Putamen (tissue), 1 donor: ENCODE results near the gene DEFB131B.
A peak's percentile ranks its signal among the peaks of the same experiment; 100 is the strongest.
"Not testable (repeated sequence)": the region's sequence is repeated elsewhere in the genome, so short reads cannot be mapped to it uniquely, and the experiment has no call there.

ENCODE experiments used
- DNase-seq: peaks from one replicate; pipeline ENCODE4 v3.0.0-alpha.2; 2016; ENCODE audit warnings: low spot score

The DEFB131B gene, protein sequence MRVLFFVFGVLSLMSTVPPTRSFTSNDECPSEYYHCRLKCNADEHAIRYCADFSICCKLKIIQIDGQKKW

DNA sequence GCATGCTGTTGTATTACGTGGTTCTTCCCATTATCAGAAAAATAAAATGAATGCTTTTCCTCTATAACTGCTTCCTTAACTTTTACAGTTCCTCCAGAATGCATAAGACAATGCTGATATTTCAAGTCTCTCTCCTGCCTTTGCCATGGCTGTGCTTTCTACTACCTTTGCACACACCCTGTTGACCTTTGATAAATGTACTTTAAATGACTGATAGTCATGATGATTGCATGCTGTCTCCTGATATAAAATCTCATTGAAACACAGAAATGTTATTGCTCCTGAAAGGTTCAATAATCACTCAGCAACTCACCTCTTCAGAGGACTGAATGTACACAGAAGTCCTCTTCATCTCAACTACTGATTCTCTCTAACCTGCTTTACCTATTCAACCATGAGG is at the start of gene DEFB131B:
TSS of gene DEFB131B (plus strand) at position 395 of the 400 bp plus-strand sequence. CDS start at position 395, 0 bp downstream.
- not testable (repeated sequence) for DNase-seq

- DNase-seq: not testable (repeated sequence)
These were observed 49.0 kb upstream of the DEFB131B start for GRCh38 chr11:71829247-71829646.

GRCh38 chr11:71829686-71830085 is 48.6 kb upstream of the DEFB131B start:
- not testable (repeated sequence) for DNase-seq

DNA sequence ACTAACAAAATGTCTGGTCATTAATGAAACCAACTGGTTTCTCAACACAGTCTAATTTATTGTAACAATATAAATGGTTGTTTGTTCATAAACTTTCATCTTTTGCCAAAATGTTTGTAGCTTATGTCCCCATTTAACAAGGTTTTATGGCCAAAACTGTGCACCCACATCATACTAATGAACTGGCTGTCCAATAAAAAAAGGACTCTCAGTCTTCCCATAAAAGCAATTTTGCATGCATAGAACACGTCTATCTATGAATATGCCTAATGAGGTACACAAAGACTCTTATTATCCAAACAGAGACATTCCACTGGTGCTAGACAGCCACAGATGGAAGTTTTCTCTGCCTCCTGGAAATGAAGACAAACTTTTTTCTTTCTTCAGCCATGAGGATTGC is 45.4 kb upstream of the DEFB131B start, which contains the start of gene DEFB108B:
TSS of gene DEFB108B (plus strand) at position 390 of the 400 bp plus-strand sequence. CDS start at position 390, 0 bp downstream.
- DNase-seq: not testable (repeated sequence)

- not testable (repeated sequence) for DNase-seq
These were observed 35.5 kb upstream of the DEFB131B start for GRCh38 chr11:71842720-71843119.

DNA sequence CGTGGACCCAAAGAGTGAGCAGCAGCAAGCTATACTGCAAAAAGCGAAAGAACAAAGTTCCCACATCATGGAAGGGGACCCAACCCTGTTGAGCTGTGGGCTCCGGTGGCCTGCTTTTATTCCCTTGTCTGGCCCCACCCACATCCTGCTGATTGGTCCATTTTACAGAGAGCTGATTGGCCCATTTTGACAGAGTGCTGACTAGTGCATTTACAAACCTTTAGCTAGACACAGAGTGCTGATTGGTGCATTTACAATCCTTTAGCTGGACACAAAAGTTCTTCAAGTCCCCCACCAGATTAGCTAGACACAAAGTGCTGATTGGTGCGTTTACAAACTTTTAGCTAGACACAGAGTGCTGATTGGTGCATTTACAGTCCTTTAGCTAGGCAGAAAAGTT is 34.9 kb upstream of the DEFB131B start:
- DNase-seq: not testable (repeated sequence)

GRCh38 chr11:71843858-71844257 is 34.4 kb upstream of the DEFB131B start:
- DNase-seq: no peak

DNA sequence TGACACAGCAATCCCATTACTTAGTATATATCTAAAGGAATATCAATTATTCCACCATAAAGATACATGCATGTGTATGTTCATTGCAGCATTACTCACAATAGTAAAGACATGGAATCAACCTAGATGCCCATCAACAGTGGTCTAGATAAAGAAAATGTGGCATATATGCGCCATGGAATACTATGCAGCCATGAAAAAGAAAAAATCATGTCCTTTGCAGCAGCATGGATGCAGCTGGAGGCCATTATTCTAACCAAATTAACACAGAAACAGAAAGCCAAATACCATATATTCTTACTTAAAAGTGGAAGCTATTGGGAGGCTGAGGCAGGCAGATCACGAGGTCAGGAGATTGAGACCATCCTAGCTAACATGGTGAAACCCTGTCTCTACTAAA is 24.4 kb upstream of the DEFB131B start:
- DNase-seq: not testable (repeated sequence)

- DNase-seq: not testable (repeated sequence)
These were observed 22.4 kb upstream of the DEFB131B start for GRCh38 chr11:71855880-71856279.

- not testable (repeated sequence) for DNase-seq
These were observed 17.4 kb upstream of the DEFB131B start for GRCh38 chr11:71860835-71861234.

- DNase-seq: peak; percentile 1
These were observed 14.2 kb upstream of the DEFB131B start for GRCh38 chr11:71863978-71864627.

- not testable (repeated sequence) for DNase-seq
These were observed 11.0 kb upstream of the DEFB131B start for GRCh38 chr11:71867209-71867608.

GRCh38 chr11:71869931-71870330 is 8.3 kb upstream of the DEFB131B start:
- not testable (repeated sequence) for DNase-seq

- DNase-seq: not testable (repeated sequence)
These were observed 7.6 kb upstream of the DEFB131B start for GRCh38 chr11:71870661-71871060.

DNA sequence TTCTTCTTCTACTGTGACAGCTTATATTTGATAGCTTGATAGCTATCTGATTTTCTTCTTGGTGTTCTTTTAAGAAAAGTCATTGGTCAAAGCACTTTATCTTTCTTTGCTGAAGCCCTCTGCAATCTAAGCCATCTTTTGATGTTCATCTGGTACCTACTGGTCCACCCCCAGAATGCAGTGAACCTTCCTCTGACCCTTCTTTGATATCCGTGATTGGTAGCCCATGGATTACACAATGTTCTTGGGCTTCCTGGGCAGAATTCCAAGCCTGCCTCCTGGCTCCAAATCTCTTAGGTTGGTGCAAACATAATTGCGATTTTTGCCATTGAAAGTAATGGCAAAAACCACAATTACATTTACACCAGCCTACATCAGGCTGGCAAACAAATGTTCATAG is 2.0 kb upstream of the DEFB131B start:
- DNase-seq: not testable (repeated sequence)

DNA sequence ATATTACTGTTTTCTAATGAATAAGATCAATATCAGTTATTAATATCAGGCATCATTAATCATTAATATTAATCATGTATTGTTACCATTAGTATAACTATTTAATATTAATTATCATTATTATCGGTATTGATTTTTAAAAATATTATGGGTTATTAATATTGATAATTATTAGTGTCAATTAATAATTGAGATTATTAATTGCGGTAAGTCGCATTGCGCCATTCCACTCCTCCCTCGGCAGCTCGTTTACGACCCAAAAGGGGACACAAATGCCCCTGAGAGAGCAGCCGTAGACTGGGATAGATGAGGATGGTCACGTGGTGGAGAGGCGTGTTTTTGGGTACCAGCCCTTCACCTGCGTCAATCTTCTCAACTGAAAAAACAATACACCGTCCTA is 7.6 kb downstream of the DEFB131B start:
- DNase-seq: not testable (repeated sequence)

DNA sequence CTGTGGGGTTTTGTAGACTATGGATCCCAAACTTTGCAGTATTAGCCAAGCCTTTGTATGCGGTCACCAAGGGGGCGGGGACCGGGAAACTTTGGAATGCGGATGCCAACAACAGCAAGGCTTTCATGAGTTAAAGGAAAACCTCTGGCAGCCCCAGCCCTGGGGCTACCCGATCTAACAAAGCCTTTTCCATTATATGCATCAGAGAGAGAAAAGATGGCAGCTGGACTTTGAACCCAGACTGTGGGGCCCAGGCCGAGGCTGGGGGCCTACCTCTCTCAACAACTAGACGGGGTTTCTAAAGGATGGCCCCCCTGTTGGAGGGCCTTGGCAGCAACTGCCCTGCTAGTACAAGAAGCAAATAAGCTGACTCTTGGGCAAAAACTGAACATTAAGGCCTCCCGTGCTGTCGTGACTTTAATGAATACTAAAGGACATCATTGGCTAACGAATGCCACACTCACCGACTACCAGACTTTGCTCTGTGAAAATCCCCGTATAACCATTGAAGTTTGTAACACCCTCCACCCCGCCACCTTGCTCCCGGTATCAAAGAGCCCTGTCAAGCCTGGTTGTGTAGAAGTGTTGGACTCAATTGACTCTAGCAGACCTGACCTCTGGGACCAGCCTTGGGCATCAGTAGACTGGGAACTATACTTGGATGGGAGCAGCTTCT is 10.2 kb downstream of the DEFB131B start:
- not testable (repeated sequence) for DNase-seq

GRCh38 chr11:71889181-71889872 is 11.1 kb downstream of the DEFB131B start:
- not testable (repeated sequence) for DNase-seq

GRCh38 chr11:71895961-71896360 is 17.7 kb downstream of the DEFB131B start:
- DNase-seq: no peak

DNA sequence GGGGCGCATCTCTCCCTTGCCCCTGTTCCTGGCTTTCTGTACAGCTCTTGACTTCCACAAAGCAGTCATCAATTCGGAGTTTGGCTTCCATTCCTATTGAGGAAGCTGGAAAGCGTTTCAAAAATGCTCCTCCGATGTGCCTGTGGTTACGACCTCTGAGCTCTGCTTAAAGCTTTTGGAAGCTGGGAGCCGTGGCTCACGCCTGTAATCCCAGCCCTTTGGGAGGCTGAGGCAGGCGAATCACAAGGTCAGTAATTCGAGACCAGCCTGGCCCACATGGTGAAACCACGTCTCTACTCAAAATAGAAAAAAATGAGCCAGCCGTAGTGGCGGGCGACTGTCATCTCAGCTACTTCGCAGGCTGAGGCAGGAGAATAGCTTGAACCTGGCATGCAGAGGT is 22.9 kb downstream of the DEFB131B start:
- not testable (repeated sequence) for DNase-seq

DNA sequence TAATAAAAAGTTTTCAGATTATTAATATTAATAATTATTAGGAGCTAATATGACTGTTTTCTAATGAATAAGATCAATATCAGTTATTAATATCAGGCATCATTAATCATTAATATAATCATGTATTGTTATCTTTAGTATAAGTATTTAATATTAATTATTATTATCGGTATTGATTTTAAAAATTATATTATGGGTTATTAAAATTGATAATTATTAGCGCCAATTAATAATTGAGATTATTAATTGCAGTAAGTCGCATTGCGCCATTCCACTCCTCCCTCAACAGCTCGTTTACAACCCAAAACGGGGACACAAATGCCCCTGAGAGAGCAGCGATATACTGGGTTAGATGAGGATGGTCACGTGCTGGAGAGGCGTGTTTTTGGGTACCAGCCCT is 30.0 kb downstream of the DEFB131B start:
- DNase-seq: no peak

DNA sequence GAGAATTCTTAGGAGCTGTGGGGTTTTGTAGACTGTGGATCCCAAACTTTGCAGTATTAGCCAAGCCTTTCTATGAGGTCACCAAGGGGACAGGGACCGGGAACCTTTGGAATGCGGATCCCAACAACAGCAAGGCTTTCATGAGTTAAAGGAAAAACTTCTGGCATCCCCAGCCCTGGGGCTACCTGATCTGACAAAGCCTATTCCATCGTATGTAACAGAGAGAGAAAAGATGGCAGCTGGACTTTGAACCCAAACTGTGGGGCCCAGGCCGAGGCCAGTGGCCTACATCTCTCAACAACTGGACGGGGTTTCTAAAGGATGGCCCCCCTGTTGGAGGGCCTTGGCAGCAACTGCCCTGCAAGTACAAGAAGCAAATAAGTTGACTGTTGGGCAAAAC is 32.5 kb downstream of the DEFB131B start:
- DNase-seq: not testable (repeated sequence)
